Left ventricle myocardium inferior (tissue), 1 donor: ENCODE data around the gene IL6. TPM values are rescaled to one million over a fixed set of nuclear protein-coding genes. Genes with fewer than 3 reads are reported as not detected.
"Not testable (repeated sequence)": the region's sequence is repeated elsewhere in the genome, so short reads cannot be mapped to it uniquely, and the experiment has no call there.

Experiments
- DNase-seq: peaks from one replicate; pipeline ENCODE4 v3.0.0-alpha.2; 2020
- H3K27ac ChIP-seq: fragments of 200-600 bp; replicated peaks from 2 replicates; pipeline ENCODE4 v1.8.0; 2021
- H3K27me3 ChIP-seq: fragments of 200-600 bp; 2 replicates; pipeline ENCODE4 v1.8.0; 2021; ENCODE audit warnings: low read depth
- H3K36me3 ChIP-seq: fragments of 200-600 bp; 2 replicates; pipeline ENCODE4 v1.8.0; 2021
- H3K4me1 ChIP-seq: fragments of 200-600 bp; 2 replicates; pipeline ENCODE4 v1.8.0; 2021
- H3K4me3 ChIP-seq: fragments of 200-600 bp; 2 replicates; pipeline ENCODE4 v1.8.0; 2021; ENCODE audit warnings: mild to moderate bottlenecking, moderate library complexity
- H3K9me3 ChIP-seq: fragments of 200-600 bp; replicated peaks from 2 replicates; pipeline ENCODE4 v1.8.0; 2021
- CTCF ChIP-seq: fragments of 200-600 bp; IDR thresholded peaks from 2 replicates; pipeline ENCODE4 v1.8.0; 2021; ENCODE audit warnings: antibody characterized with exemption, mild to moderate bottlenecking, borderline replicate concordance
- intact Hi-C: fragments of 100-400 bp; cut with micrococcal nuclease; formaldehyde crosslinking; loops from one replicate; pipeline ENCODE4 v1.11.0; 2022
- long read RNA-seq: library from polyadenylated mRNA; unstranded; transcript quantifications from one replicate; pipeline ENCODE4 v2.0.0, GENCODE V29; 2021
- total RNA-seq: library from RNA; stranded (reverse); fragmentation: NEBNext Ultra II Directional; extraction: Animal tissue kit (Norgen Biotek cat#: 25700); gene quantifications from one replicate; pipeline ENCODE4 v1.2.1, GENCODE V29; 2021
- donor health status: DM: no; HTN: yes; CAD: no; lungs with severe emphysema.

IL6 gene
- 0.69 TPM for total RNA-seq
- long read RNA-seq: 0 reads

GRCh38 chr7:22726907-22727713, at the start of gene IL6:
Gene IL6, plus strand, starts transcription at chr7:22727200. Its CDS starts 63 bp downstream, at chr7:22727263.
- Histone ChIP-seq H3K4me1 (peaks cover 63% of the 10 kb centered on the region), H3K36me3 (no peaks in the 10 kb centered on the region), H3K27me3 (no peaks in the 10 kb centered on the region), H3K9me3 (no peaks in the 10 kb centered on the region), H3K27ac (peak within 1 kb of the TSS; percentile 73), H3K4me3 (peak within 1 kb of the TSS; percentile 60)
- DNase-seq: peak; percentile 84
- no peak for TF ChIP-seq CTCF
- intact Hi-C loops: loop anchor here (2.0 kb wide), 1 partner anchor 166 kb away; no protein-coding TSS in a partner anchor

GRCh38 chr7:22677263-22677662, 49.7 kb upstream of the IL6 start:
- H3K9me3 ChIP-seq, H3K27me3 ChIP-seq, H3K36me3 ChIP-seq, DNase-seq, H3K27ac ChIP-seq, H3K4me1 ChIP-seq, H3K4me3 ChIP-seq, intact Hi-C loops: not testable (repeated sequence)

GRCh38 chr7:22677680-22678079, 49.3 kb upstream of the IL6 start:
- Histone ChIP-seq H3K36me3 (no peaks in the 10 kb centered on the region), H3K4me1 (peaks cover 6% of the 10 kb centered on the region), H3K4me3 (no peak overlapping the region), H3K27me3 (no peaks in the 10 kb centered on the region), H3K27ac (no peak overlapping the region), H3K9me3 (no peaks in the 10 kb centered on the region)
- intact Hi-C loops: no loop called here
- DNase-seq: no peak
- TF ChIP-seq CTCF: no peak

GRCh38 chr7:22680482-22680911, 46.5 kb upstream of the IL6 start:
- no peak overlapping the region for H3K27ac ChIP-seq
- intact Hi-C loops: no loop called here

GRCh38 chr7:22681312-22681711, 45.7 kb upstream of the IL6 start:
- no peaks in the 10 kb centered on the region for H3K36me3 ChIP-seq
- no peaks in the 10 kb centered on the region for H3K4me1 ChIP-seq
- no peak for DNase-seq
- TF ChIP-seq CTCF: no peak
- no peaks in the 10 kb centered on the region for H3K9me3 ChIP-seq
- H3K27ac ChIP-seq: no peak overlapping the region
- intact Hi-C loops: no loop called here
- no peaks in the 10 kb centered on the region for H3K27me3 ChIP-seq
- H3K4me3 ChIP-seq: no peak overlapping the region

More at GRCh38 chr7:22680482-22680911, 46.5 kb upstream of the IL6 start:
- Histone ChIP-seq H3K4me3 (no peak overlapping the region), H3K27me3 (no peaks in the 10 kb centered on the region), H3K36me3 (no peaks in the 10 kb centered on the region), H3K9me3 (no peaks in the 10 kb centered on the region), H3K4me1 (no peaks in the 10 kb centered on the region)
- DNase-seq: no peak
- no peak for TF ChIP-seq CTCF

GRCh38 chr7:22681852-22682657, 44.9 kb upstream of the IL6 start:
- intact Hi-C loops: no loop called here
- no peaks in the 10 kb centered on the region for H3K36me3 ChIP-seq
- H3K27me3 ChIP-seq: no peaks in the 10 kb centered on the region
- H3K4me3 ChIP-seq: no peak overlapping the region
- H3K27ac ChIP-seq: no peak overlapping the region
- H3K9me3 ChIP-seq: no peaks in the 10 kb centered on the region
- DNase-seq: no peak
- H3K4me1 ChIP-seq: no peaks in the 10 kb centered on the region
- TF ChIP-seq CTCF: no peak
